GF-D8 (cell line): ENCODE data around the gene MIA.
"Not testable (repeated sequence)": the region's sequence is repeated elsewhere in the genome, so short reads cannot be mapped to it uniquely, and the experiment has no call there.

Source experiments
- DNase-seq: peaks from one replicate; lab custom pipeline; 2025; lab: John Stamatoyannopoulos, UW

Gene MIA

GRCh38 chr19:40822704-40823553 is 47.6 kb downstream of the MIA start:
- DNase-seq: peak; percentile 91

GRCh38 chr19:40824916-40825315 is 49.6 kb downstream of the MIA start:
- not testable (repeated sequence) for DNase-seq

- DNase-seq: not testable (repeated sequence)
Measured at GRCh38 chr19:40825460-40826095, 50.3 kb downstream of the MIA start.

GRCh38 chr19:40826312-40826698 is 51.0 kb downstream of the MIA start:
- not testable (repeated sequence) for DNase-seq

- DNase-seq: not testable (repeated sequence)
Measured at GRCh38 chr19:40826699-40827385, 51.5 kb downstream of the MIA start.
